ENCODE data around the gene USHBP1.
"Not testable (repeated sequence)": the region's sequence is repeated elsewhere in the genome, so short reads cannot be mapped to it uniquely, and the experiment has no call there.

Gene USHBP1
- 0.06 to 0.09 reads per million in 2 experiments for total RNA-seq

GRCh38 chr19:17264641-17264979, at the start of gene USHBP1:
Gene USHBP1 (minus strand): TSS chr19:17264745. CDS start chr19:17264299, 446 bp downstream.
- no peak for DNase-seq (ENCODE audit: low read depth)

- no peak for DNase-seq (ENCODE audit: low read depth)
Observed at GRCh38 chr19:17314007-17314593, 49.6 kb upstream of the USHBP1 start.

GRCh38 chr19:17312189-17313113, 47.9 kb upstream of the USHBP1 start:
- no peak for DNase-seq (ENCODE audit: low read depth)

GRCh38 chr19:17311455-17312188, 47.1 kb upstream of the USHBP1 start:
- DNase-seq (ENCODE audit: low read depth): no peak

- DNase-seq (ENCODE audit: low read depth): no peak
Observed at GRCh38 chr19:17309965-17310461, 45.5 kb upstream of the USHBP1 start.

- peak; percentile 99 for DNase-seq (ENCODE audit: low read depth)
Observed at GRCh38 chr19:17309198-17309964, 44.8 kb upstream of the USHBP1 start, which contains the start of gene DDA1. Gene DDA1 (plus strand): TSS chr19:17309563. CDS start chr19:17309655, 92 bp downstream.

GRCh38 chr19:17307876-17308377, 43.4 kb upstream of the USHBP1 start:
- no peak for DNase-seq (ENCODE audit: low read depth)

GRCh38 chr19:17306285-17306714, 41.8 kb upstream of the USHBP1 start:
- no peak for DNase-seq (ENCODE audit: low read depth)

- peak; percentile 90 for DNase-seq (ENCODE audit: low read depth)
Observed at GRCh38 chr19:17305517-17306284, 41.2 kb upstream of the USHBP1 start, which contains the start of gene MRPL34. Gene MRPL34 (plus strand): TSS chr19:17305872. CDS start chr19:17305893, 21 bp downstream.

GRCh38 chr19:17305216-17305516, 40.6 kb upstream of the USHBP1 start:
- DNase-seq (ENCODE audit: low read depth): no peak

- DNase-seq (ENCODE audit: low read depth): no peak
Observed at GRCh38 chr19:17304386-17305215, 40.1 kb upstream of the USHBP1 start.

GRCh38 chr19:17303940-17304267, 39.4 kb upstream of the USHBP1 start:
- DNase-seq (ENCODE audit: low read depth): no peak

GRCh38 chr19:17303167-17303939, 38.8 kb upstream of the USHBP1 start, which contains the start of gene ABHD8:
Gene ABHD8 (minus strand): TSS chr19:17303425. CDS start chr19:17301616, 1,809 bp downstream.
- peak; percentile 87 for DNase-seq (ENCODE audit: low read depth)

- DNase-seq (ENCODE audit: low read depth): peak; percentile 18
Observed at GRCh38 chr19:17302391-17303166, 38.0 kb upstream of the USHBP1 start.

GRCh38 chr19:17300992-17301619, 36.6 kb upstream of the USHBP1 start:
- no peak for DNase-seq (ENCODE audit: low read depth)

GRCh38 chr19:17296976-17297375, 32.4 kb upstream of the USHBP1 start:
- DNase-seq (ENCODE audit: low read depth): no peak

- no peak for DNase-seq (ENCODE audit: low read depth)
Observed at GRCh38 chr19:17296273-17296672, 31.7 kb upstream of the USHBP1 start.

GRCh38 chr19:17295551-17295950, 31.0 kb upstream of the USHBP1 start:
- DNase-seq (ENCODE audit: low read depth): not testable (repeated sequence)

All from T follicular helper cell (primary cell).